Skin epidermis (tissue), 12 donors: Measurements from ENCODE around the gene HPSE.
"Not testable (repeated sequence)": the region's sequence is repeated elsewhere in the genome, so short reads cannot be mapped to it uniquely, and the experiment has no call there.

ENCODE experiments used
- H3K27ac ChIP-seq, 21 experiments: fragments of 200-600 bp; sonication (generic) in 11 of 21; one replicate each; pipeline ENCODE4 v1.5.0; 2020; ENCODE audit warnings: mild to moderate bottlenecking in 3 of 21, inconsistent platforms in 2 of 21, moderate library complexity in 2 of 21
- H3K4me3 ChIP-seq, 7 experiments: fragments of 200-600 bp; sonication (generic) in 2 of 7; one replicate each; pipeline ENCODE4 v1.5.0; 2020; ENCODE audit warnings: inconsistent platforms in 2 of 7, mild to moderate bottlenecking in 2 of 7, moderate library complexity in 1 of 7

The HPSE gene

DNA sequence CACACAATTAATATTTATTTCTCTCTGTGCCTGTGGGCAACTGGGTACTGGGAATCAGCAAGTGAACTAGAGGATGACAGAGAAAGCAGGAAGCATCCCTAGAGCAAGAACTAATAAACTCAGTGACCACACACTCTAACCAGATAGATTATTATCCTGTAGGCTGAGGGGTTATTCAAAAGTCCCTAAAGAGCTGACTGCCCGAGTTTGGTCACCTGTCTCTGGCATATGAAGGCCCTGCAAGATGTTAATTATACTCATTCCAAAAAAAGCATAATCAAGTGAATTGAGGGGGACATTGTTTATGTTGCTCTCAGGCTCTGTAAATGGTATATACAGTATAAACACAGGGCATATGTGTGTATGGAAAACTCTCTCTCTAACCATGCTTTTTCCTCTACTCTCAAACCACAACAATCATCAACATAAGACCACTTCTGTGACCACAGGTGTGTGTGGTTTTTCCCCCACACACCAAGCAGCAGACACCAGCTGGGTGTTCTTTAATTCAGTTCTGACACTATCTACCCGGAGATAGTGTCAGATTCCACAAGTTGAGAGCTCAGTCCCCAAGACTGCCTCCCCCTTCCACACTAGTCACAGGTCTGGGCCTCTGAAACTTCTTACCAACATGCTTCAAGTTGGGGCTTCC, 6.2 kb upstream of the HPSE start:
- H3K4me3 ChIP-seq: no peak overlapping the region
- no peak overlapping the region for H3K27ac ChIP-seq

DNA sequence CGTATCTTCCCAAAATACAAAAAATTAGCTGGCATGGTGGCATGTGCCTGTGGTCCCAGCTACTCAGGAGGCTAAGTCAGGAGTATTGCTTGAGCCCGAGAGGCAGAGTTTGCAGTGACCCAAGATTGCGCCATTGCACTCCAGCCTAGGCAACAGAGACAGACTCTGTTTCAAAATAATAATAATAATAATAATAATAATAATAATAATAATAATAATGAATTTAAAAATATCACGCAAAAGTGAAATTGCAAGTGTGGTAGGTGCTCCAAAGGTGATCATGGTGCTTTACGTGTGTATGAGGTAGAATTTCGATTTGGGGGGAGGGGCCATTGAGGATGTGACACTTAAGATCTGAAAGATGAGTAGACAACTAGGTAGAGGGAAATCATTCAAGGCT, 4.9 kb upstream of the HPSE start:
- Histone ChIP-seq H3K4me3 (no peak overlapping the region), H3K27ac (no peak overlapping the region)

DNA sequence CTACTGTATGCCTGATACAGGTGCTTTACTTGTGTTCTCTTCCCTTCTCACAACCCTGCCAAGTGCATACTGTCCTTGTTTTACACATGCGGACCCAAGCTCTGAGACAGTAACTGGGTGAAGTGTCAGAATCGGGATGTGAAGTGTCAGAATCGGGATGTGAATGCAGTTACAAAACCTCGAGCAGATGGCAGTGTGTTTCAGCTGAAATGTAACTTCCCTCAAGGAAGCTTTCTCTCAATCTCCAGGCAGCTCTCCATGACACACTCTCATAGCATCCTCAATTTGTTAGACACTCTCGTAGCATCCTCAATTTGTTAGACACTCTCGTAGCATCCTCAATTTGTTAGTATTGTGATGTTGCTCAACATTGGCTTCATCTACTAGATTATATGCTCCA, 1.1 kb upstream of the HPSE start:
- H3K27ac ChIP-seq: no peak overlapping the region
- H3K4me3 ChIP-seq: no peak overlapping the region

DNA sequence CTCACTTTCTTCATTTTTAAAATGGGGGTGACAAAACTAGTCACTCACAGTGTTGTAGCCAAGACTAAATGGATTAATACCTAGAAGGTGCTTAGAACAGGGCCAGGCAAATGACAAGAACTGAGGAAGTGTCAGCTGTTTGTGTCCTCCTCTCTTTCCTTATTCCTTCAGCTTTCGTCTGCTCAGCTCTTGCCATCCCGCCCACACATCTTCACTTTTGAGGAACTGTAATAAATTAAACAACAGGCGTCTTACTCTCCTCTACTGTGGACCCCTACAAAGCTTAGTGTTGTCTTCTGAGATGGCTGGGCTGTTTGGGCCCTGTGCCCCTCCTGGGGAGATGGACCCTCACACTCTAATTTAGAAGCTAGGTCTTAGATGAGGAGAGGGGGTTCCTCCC, 2.7 kb downstream of the HPSE start:
- H3K27ac ChIP-seq: no peak overlapping the region
- no peak overlapping the region for H3K4me3 ChIP-seq

DNA sequence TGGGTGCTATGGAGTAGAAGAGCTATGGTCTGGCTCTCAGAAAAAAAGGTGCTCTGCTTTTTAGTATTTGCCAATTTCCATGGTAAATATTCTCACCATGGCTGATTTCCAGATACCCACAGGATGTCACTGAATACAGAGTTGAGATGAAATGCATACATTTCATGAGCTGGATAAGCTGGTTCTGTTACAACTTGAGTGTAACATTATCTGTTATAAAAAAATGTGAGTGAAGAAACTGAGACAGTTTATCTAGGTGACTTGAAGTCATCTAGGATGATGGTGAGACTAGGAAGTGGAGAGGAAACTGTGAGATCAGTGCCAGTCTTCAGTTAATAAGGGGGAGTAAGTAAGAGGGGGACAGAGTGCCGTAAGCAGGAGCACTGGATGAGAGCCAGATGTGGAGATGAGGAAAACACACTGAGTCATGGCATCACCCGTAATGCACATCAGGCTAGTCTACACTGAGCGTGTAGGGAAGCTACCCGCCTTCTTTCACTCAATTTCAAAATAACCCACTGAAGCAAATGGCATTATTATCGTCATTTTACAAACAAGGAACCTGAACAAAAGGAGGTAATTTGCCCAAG, 5.0 kb downstream of the HPSE start:
- H3K27ac ChIP-seq: peak overlapping the region in 1 of 21 experiments; percentile 42
- no peak overlapping the region for H3K4me3 ChIP-seq

DNA sequence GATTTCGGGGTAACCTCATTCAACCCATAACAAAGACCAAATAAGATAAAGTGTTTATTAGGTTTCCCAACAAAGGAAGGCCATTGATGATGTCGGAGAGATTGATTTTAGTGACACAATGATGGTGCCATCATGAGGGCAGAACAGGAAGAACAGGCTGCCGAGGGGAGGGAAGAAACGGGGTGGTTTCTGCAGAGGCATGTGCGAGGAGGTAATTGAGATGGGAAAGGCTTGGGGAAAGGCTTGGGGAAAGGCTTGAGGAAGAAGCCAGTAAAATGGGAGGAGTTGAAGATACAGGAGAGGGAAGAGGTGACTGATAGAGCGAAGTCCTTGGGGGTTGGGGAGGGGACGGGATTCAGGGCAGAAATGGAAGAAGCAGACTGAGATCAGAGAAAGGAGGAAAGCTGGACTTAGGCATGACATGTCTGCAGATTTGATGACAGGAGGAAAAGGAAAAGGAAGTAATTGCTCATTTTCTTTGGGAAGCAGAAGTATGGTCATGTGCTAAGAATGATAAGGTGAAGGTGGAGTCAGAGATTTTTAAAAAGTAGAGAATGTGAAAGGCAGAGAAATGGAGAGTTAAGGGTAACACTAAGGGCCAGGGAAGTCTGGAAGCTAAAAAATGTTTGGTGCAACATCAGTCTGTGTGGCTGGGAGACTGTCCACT, 6.0 kb downstream of the HPSE start:
- Histone ChIP-seq H3K4me3 (no peak overlapping the region), H3K27ac (peak overlapping the region in 2 of 21 experiments; percentile 20 to 42)

DNA sequence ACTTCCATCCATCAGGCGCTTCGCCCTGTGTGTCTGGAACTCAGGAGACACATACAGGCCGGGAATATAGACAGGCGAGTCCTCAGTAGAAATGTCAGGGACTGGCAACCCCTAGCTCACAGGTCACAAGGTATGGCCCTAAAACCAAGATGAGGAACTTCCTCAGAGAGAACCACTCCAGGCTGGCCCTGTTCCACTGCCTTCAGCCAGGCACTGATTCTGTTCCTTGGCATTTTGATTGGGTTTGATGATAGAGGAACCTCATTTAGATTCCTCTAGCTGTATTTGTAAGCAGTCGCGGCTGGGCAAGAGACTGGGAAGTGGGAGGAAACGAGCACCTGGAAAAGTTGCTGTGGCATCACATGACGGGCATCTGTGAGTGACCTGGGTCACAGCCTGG, 8.1 kb downstream of the HPSE start:
- H3K27ac ChIP-seq: no peak overlapping the region
- no peak overlapping the region for H3K4me3 ChIP-seq

DNA sequence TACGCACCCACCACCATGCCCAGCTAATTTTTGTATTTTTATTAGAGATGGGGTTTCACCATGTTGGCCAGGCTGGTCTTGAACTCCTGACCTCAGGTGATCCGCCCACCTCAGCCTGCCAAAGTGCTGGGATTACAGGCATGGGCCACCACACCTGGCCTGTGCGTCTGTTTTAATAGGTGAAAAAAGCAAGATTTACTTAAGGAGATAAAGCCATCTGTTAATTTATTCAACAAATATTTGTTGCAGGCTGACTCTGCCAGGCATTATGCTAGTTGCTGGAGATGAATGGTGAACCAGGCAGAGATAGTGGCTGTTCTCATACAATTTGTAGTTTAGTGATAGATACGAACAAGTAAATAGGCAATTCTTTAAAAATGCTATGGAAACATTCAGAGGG, 9.3 kb downstream of the HPSE start:
- H3K4me3 ChIP-seq: not testable (repeated sequence)

DNA sequence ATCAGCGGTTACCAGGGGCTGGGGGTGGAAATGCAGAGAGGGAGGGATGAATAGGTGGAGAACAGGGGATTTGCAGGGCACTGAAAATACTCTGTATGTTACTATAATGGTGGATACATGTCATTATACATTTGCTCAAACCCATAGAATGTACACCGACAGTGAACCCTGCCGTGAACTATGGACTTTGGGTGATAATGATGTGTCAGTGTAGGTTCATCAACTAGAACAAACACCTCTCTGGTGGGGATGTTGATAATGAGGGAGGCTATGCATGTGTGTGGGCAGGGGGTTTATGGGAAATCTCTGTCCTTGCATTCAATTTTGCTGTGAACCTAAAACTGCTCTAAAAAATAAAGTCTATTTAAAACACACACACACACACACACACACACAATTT, 11.5 kb downstream of the HPSE start:
- Histone ChIP-seq H3K4me3 (no peak overlapping the region), H3K27ac (no peak overlapping the region)

More for the DNA sequence above, 9.3 kb downstream of the HPSE start:
- not testable (repeated sequence) for H3K27ac ChIP-seq

DNA sequence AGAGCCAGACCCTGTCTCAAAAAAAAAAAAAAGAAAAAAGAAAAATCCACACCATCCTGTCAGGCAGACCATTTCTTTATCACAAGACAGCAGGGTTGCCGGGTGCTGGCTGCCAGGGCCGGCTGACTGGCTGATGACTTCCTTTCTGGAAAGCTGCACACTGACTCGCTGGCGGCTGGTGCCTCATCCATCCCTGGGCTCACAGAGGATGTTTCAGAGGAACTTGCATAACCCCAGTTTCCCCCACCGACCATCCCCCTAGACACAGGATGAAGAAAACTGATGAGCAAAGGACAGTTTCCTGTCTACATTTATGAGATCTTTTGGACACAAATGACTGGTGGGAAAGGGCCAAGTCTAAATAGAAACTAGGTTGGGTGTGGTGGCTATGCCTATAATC, 14.1 kb downstream of the HPSE start:
- peak overlapping the region in 2 of 21 experiments; percentile 1 to 52 for H3K27ac ChIP-seq
- H3K4me3 ChIP-seq: no peak overlapping the region

DNA sequence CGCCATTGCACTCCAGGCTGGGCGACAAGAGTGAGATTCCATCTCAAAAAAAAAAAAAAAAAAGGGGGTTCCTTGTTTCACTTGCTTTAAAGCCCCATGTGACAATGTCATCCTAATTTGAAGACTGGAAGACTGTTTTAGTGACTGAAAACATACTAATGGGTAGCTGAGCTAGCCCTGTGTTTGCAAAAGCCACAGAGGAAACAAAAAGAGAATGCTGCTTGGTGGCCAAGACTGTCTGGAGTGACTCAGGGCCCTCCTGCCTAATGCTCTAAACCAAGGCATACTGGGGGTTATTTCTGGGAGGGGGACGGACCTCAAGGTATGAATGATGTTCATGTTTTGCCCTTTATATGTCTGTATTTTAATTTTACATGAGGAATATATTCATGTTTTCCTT, 16.0 kb downstream of the HPSE start:
- no peak overlapping the region for H3K4me3 ChIP-seq
- no peak overlapping the region for H3K27ac ChIP-seq

DNA sequence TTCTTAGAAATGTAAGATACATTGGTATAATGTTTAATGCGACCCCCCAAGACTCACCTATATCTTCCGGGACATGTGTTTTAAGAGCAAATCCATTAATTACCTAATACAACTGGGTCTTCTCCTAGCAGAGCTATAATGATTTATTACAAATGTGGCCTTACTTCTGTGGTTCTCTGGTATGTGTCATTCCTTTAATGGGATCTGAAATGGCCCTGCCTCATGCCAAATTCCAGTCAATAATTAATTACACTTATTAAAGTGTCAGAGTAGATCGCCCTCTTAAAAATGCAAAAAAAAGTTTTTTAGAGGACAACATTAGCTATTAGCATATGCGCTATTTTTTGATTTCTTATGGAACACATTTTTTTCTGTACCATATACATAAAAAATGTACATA, 17.0 kb downstream of the HPSE start:
- peak overlapping the region in 2 of 21 experiments; percentile 45 to 61 for H3K27ac ChIP-seq
- no peak overlapping the region for H3K4me3 ChIP-seq

DNA sequence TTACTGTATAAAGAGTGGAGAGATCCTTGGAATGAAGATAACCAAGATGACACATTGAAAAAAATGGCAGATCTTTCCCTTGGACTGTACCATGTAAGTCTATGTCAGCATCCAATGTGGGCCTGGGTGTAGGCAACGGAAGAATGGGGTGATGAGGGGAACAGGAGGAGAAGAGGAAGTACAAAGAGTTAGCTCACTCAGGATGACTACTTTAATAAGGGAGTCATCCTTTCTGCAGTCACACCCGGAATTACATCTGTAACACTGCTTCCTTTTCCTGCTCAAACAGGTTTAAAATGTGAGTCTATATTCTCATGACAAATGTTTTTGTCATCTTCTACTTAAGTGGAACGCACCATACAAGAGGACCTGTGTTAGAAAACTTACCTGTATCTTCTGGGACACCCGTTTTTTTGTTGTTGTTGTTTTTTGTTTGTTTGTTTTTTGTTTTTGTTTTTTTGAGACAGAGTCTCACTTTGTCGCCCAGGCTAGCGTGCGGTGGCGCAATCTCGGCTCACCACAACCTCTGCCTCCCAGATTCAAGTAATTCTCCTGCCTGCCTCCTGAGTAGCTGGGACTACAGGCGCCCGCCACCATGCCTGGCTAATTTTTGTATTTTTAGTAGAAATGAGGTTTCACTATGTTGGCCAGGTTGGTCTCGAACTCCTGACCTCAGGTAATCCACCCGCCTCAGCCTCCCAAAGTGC, 18.0 kb downstream of the HPSE start:
- peak overlapping the region in 5 of 21 experiments; percentile 23 to 65 (median 45) for H3K27ac ChIP-seq
- no peak overlapping the region for H3K4me3 ChIP-seq

DNA sequence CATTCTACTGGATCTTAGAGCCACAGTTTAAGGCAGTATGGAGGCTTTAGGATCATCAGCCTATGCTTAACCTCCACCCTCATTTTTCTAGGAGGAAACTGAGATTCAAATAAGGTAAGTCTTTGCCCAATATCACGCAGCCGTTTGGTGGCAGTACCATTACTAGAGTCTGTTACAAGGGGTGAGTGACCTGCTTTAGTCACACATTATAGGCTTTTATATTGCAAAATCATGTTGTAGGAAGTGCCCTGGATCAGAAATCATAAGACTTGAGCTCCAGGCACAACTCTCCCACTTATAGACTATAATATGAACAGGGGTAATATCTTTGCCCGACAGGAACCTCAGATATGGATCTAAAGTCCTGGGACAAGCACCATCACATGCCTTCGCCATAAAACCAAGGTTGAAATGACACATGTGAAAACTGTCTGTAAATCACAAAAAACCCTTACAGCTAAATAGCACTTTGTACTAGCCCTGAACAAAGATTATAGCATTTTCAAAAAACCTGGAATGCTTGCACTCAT, 19.2 kb downstream of the HPSE start:
- Histone ChIP-seq H3K27ac (no peak overlapping the region), H3K4me3 (no peak overlapping the region)

DNA sequence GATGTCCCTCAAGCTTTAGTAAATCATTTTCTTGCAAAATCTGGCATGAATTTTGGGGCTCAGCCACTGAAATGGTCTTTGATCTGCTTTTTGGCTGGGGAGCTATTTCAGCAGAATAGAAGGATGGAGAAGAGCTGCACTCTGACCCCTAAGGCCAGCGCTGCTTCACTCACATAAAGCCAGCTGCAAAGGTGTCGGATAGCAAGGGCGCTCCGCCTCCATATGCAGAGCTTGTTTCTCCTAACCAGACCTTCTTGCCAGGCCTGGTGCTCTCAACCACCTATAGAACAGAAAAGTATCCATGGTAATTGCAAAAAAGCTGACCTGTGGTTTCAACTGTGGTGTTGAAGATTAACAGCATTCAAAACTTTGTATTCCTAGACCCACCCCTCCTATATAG, 26.0 kb downstream of the HPSE start:
- Histone ChIP-seq H3K27ac (no peak overlapping the region), H3K4me3 (no peak overlapping the region)

DNA sequence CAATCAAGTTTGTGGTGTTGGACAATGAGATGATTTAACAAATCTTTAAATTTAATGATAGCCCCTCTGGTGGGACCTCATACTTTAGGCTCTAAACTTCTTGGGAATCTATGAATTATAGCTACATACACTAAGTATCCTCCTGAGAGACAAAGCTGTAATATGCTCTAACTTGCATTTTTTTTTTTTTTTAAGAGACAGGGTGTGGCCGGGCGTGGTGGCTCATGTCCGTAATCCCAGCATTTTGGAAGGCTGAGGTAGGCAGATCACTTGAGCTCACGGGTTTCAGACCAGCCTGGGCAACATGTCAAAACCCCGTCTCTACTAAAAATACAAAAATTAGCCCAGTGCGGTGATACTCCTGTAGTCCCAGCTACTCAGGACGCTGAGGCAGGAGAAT, 26.7 kb downstream of the HPSE start:
- no peak overlapping the region for H3K27ac ChIP-seq
- no peak overlapping the region for H3K4me3 ChIP-seq

DNA sequence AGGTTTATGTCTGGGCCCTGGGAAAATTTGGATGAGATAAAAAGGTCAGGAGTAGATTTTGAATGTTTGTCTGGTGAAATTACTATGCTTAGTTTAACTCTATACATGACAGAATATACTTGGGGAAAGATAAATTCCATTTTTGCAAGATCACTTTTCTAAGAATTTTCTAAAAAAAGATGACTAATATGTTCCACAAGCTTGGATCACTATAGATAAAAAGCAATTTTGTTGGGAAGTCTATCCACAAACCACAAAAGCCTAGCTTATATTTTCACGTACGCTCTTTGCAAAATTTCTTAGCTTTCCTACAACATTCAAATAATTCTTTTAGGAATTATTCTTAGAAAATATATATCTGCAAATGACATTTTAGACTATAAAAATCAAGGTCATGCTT, 29.5 kb downstream of the HPSE start:
- no peak overlapping the region for H3K27ac ChIP-seq
- no peak overlapping the region for H3K4me3 ChIP-seq

DNA sequence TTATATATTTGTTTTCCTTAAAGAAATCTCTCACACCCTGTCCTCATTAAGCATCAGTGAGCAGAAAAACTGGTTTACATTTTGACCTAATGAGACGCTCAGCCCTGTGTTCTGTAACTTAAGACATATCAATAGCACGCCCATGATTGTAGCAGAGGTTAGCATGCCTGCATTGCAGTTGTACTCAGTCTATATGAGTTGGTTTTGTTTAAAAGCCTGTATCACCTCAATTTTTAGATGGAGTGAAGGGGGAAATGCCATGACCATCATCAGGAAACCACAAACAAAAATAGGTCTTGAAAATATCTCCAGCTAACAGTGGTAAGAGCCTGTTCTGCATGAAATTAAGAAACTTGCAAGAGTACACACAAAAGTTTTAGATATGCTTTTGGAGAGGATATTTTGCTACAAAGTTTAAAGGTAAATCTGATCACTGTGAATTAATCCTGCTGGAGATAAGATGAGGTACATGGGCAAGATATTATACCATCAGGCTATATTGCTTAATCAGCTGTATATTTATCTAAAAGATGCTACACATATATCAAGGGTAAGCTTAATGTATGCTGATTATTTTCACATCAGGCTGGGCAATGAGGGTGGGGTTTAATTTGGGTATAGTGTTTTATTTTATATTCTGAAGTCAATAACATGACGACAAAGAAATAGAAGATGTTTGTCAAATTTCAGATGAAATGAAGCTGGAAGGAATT, 36.9 kb downstream of the HPSE start:
- H3K27ac ChIP-seq: peak overlapping the region in 3 of 21 experiments; percentile 17 to 30 (median 20)
- H3K4me3 ChIP-seq: no peak overlapping the region

DNA sequence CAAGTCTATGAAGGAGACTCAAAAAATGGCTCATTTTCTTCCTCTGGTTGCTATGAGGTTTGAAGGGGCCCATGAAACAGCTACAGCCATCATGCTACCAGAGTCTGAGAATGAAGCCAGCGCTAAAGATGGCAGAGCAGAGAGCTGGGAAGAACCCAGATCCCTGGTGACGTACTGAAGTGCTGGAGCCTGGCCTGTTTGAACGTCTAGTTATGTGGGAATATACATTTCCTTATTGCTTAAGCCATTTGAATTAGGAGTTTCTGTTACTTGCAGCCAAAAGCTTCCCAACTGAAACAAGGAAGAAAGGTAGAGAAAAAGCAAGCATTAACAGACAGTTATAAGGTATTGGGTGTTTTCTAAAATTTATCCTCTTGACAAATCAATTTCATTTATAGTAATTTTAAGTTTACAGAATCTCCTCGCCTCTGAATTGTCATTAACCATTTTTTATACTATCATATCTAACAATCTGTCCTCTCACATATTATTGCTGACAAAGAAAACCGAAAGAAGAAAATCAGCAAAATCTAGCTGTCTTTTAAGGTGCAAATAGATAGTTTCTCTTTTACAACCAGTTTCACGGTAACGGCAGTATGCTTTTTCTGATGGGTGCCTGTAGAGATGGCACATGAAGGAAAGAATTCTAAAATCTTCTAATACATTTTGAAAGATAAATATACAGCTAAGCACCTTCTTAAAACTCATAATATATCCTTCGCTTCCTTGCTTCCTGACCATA, 41.2 kb downstream of the HPSE start:
- Histone ChIP-seq H3K4me3 (no peak overlapping the region), H3K27ac (no peak overlapping the region)
